Epithelial cell of esophagus (primary cell): Measurements from ENCODE around the gene SHC1.

Source experiments
- DNase-seq: peaks from one replicate; pipeline ENCODE4 v3.0.0; 2010; ENCODE audit warnings: low read depth
- H3K4me3 ChIP-seq: 2 replicates; pipeline ENCODE4 v1.5.1; 2011; ENCODE audit warnings: mild to moderate bottlenecking, low read length, control low read depth
- TF ChIP-seq, protein P1 (sequence below): IDR thresholded peaks from 2 replicates; pipeline ENCODE4 v1.5.1; 2011; ENCODE audit warnings: low read depth, mild to moderate bottlenecking, low read length, control low read depth, inconsistent platforms; ENCODE audit not compliant: insufficient read depth; ENCODE audit errors: missing control alignments

Gene SHC1

DNA sequence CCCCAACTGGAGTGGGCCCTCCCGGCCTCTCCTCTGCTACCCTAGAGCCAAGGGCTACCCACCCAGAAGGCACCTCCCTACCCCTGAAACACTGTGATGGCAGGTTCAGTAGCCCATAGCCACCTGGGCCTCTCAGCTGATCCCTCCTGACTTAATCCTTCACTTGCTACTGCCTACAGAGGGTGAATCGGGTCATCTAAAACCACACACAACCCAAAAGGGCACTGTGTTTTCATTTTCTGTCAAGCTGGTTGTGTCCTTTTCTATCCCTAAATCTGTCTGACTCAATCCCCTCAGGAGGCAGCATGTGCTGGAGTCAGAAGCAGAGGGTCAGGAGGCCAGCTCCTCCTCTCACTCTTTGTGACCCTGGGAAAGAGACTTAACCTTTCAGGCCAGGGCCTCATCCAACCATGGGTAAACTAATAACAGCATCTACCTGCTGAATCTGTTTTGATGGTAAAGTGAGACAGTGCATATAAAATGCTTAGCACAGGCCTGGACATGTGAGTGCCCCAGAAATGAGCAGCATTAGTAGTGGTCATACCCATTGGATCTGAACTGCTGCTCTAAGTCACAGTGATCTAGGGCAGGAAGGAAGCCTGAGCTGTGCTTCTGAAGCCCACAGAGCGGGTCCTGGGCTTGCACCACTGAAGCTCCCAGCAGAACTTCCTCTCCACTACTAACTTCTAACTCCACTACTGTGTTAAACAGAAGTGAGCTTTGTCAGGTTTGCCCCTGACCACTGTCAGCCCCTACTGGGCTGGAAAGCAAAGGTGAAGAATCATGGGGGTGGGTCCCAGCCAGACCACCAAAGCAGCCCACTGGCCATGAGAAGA is 45.0 kb downstream of the SHC1 start:
- TF ChIP-seq, protein P1, sequence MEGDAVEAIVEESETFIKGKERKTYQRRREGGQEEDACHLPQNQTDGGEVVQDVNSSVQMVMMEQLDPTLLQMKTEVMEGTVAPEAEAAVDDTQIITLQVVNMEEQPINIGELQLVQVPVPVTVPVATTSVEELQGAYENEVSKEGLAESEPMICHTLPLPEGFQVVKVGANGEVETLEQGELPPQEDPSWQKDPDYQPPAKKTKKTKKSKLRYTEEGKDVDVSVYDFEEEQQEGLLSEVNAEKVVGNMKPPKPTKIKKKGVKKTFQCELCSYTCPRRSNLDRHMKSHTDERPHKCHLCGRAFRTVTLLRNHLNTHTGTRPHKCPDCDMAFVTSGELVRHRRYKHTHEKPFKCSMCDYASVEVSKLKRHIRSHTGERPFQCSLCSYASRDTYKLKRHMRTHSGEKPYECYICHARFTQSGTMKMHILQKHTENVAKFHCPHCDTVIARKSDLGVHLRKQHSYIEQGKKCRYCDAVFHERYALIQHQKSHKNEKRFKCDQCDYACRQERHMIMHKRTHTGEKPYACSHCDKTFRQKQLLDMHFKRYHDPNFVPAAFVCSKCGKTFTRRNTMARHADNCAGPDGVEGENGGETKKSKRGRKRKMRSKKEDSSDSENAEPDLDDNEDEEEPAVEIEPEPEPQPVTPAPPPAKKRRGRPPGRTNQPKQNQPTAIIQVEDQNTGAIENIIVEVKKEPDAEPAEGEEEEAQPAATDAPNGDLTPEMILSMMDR: no peak
- peak; percentile 61 for DNase-seq

DNA sequence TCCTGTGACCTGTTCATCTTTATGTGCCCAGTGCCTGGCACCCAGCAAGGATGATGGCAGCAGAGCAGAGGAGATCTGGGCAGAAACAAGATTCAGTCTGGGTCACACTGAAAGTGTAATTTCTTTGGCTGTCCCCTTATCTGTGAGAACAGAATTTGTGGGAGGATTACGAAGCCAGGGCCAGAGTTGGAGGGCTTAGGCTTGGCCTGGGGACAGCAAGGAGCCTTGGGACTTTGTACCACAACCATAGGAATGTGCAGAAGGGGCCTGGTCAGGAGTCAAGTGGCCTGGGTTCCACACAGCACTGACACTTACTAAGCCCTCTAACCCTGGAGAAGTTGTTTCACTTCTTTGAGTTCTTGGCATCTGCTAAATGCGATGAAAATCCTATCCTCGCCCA is 46.9 kb downstream of the SHC1 start:
- H3K4me3 ChIP-seq: no peak overlapping the region
- DNase-seq: no peak
- TF ChIP-seq, protein P1: no peak

More for the DNA sequence above, 45.0 kb downstream of the SHC1 start:
- H3K4me3 ChIP-seq: no peak overlapping the region

DNA sequence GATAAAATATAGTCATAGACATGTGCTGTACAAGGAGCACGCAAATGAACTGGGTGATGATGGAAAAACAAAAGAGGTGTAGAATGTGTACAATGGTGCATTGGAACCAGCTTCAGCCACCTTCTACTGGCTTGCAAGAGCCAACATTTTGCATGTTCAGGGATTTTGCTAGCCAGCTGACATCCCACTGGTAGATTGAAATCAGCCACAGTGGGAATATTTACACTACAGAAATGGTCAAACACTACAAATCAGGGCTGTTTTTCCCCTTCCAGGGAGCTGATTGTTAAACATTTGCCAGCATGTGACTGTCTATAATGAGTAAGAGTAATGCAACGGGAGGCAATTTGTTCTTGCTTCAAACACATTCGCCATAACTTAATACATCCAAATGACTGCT is 57.3 kb downstream of the SHC1 start:
- H3K4me3 ChIP-seq: no peak overlapping the region
- TF ChIP-seq, protein P1: no peak
- no peak for DNase-seq

DNA sequence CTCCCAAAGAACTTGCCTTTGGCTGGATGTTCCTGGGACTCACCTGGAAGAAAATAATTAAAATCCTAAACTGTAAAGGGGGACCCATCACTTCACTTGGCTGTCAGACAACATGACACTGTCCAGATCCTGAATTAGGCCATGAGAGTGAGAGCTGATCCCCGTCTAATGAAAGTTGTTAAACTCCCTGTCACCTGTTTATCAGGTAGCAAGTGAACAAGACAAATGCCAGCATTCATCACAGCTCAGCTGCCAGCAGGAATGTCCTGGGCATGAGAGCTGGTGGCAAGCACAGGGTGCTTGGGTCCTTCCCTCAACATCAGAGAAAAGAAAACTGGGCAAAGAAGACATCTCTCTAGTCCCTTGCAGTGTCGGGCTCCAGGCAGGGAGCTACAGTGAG is 57.8 kb downstream of the SHC1 start:
- no peak for DNase-seq
- H3K4me3 ChIP-seq: no peak overlapping the region

More for the DNA sequence above, 57.8 kb downstream of the SHC1 start:
- TF ChIP-seq, protein P1: no peak
